NCI-H1694 treated with DMSO at 0.1 percent for 48 hours (cell line): ENCODE results near the gene CRMP1.
A peak's percentile ranks its signal among the peaks of the same experiment; 100 is the strongest.

Experiments
- DNase-seq: peaks from one replicate; lab custom pipeline; 2025; lab: John Stamatoyannopoulos, UW

CRMP1 gene

DNA sequence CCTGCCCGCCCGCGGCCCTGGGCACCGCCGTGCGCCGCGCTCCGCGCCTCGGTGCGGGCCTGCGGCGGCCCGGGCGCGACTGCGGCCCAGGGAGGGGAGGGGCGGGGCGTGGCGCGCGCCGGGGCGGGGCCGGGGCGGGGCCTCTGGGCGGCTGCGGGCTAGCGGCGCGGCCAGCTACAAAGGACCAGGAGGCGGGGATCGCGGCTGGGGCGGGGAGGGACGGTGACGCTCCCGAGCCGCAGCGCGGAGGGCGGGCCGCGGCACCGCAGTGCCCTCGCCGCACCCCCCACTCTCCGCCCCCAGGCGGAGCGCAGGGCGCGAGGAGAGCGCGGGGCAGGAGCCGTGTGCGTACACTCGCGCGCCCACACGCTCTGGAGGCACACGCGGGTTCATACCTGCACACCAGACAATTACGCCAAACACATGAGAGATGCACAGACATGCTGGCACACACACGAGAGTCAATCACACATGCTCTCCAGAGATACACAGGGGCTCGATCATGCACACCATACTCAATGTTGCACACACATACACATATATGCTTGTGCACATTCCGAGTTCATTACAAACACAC is at the start of gene CRMP1:
Gene CRMP1, minus strand, starts transcription at position 83 of the 577 bp plus-strand sequence. CDS start 117 bp downstream, outside the sequence.
- DNase-seq = peak; percentile 44

- DNase-seq = no peak
Measured at GRCh38 chr4:5941601-5942000, 48.7 kb upstream of the CRMP1 start.

DNA sequence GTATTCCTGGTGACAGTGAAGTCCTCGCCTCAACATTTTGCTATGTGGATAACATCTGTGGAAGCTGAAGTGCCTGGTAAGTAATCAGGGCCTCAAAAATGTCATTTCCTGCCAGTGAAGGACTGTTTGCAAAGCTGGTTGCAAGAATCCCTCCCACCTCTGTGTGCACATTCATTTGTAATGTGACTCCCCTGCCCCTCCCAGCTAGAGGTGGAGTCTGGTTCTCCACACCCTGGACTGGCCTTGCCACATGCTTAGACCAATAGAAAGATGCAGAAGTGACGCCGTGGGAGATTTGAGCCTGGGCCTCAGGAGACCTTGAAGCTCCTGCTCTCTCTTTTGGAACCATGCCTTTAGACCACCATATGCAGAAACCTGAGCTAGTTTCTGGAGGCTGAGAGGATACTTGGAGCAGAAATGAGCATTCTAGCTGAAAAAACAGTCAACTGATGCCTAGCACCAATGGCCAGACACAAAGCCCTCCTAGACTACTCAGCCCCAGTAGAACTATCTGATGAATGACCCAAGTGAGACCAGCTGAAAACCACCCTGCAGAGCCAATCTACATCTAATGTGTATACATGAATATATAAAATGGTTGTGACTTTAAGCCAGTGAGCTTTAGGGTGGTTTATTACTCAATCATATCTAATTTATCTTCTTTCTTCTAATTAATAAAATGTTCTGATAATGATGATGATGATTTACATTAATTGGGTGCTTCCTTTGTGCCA is 47.8 kb upstream of the CRMP1 start:
- no peak for DNase-seq

GRCh38 chr4:5933996-5934831 is 41.3 kb upstream of the CRMP1 start:
- DNase-seq = no peak

- no peak for DNase-seq
Measured at GRCh38 chr4:5933116-5933515, 40.2 kb upstream of the CRMP1 start.

- no peak for DNase-seq
Measured at GRCh38 chr4:5932035-5932568, 39.2 kb upstream of the CRMP1 start.

DNA sequence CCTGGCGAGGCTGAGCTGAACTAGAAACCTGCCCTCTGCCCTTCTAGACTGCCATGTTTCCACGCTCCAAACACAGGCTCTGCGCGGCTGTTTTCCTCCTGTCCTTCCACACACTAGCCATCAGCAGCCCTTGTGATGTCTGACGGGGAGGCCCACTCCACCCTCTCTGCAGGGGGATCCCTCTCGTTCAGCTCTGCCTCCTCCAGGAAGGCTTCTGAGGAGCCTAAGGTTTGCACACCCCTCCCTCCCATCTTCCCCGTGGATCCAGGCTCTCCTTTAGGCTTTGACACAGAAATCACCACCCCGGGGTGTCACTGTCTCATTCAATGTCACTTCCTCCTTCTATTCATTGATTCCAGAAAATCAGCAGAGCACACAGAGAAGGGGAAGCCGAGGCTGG is 38.6 kb upstream of the CRMP1 start:
- no peak for DNase-seq

GRCh38 chr4:5930876-5931275 is 38.0 kb upstream of the CRMP1 start:
- DNase-seq = no peak

DNA sequence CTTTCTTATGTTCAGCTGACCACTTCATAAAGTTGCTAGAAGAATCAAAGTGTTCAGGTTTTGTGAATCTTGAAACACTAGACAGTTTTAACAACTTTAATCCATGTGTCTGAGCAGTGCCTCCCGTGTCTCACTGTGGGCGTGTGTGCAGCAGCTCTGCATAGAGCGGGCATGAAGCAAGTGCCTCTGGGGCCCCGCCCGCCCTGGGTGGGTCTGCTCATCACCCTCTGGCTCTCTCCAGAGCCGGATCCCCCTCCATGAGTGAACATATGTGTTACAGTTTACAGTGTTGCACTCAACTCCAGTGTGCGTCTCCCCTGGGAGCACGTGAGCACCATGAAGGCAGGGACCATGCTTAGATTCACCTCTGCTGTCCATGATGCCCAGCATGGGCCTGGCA is 37.6 kb upstream of the CRMP1 start:
- no peak for DNase-seq

DNA sequence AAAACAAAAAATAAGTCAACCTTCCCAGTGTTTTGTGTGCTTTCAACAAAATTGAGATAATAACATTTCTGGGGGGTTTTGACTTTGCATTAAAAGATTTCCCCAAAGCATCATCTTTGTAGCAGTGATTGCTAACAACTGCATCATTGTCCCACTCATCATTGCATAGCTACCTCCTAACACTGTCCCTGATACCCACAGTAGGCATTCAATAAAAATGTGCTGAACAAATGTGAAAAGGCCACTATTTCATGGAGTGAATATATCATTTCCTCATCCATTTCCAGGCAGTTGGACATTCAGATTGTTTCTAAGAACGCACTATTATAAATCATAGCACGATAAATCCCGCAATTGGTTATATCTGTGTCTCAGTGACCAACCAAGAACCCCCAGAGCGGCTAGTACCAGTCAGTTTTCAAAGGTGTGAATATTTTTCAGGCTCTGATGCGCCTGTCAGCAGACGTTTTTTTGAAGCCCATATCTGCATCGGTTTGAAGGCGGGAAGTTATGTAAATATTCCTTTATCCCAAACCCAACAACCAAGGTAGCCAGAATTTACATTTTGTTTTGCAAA is 36.0 kb upstream of the CRMP1 start:
- no peak for DNase-seq

DNA sequence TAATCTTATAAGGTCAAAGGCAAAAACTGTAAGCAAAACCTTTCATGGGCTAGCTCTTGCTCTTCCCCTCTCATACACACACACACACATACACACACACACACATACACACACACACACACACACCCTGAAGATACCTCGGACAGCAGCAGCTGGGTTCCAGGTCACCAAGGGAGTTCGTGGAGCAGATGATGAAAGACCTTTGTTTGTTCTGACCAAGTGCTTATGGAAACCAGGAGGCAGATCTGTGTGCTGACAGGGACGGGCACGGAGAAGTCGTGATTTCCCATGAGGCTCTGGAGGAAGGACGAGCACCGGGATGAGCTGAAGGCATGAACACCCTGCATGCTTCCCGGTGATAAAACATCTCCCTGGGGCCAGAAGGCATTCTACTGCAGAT is 35.4 kb upstream of the CRMP1 start:
- DNase-seq = no peak

DNA sequence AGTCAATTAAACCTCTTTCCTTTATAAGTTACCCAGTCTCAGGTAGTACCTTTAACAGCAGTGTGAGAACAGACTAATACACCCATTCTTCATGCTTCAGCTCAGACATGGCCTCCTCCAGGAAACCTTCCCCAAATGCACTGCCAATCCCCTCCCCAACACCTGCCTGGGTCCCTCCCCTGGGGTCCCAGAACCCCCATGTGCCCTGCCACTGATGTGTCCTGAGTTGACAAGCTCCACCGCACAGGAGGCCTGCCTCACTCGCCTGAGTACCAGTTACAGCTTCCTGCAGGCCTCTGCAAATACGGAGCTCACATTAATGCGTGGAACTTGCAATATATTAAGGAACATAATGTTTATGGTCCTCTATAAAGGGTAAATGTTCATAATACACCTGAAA is 34.9 kb upstream of the CRMP1 start:
- no peak for DNase-seq

GRCh38 chr4:5927116-5927515 is 34.2 kb upstream of the CRMP1 start:
- DNase-seq = no peak

- DNase-seq = no peak
Measured at GRCh38 chr4:5926598-5926997, 33.7 kb upstream of the CRMP1 start.

- DNase-seq = no peak
Measured at GRCh38 chr4:5925419-5926200, 32.7 kb upstream of the CRMP1 start.

DNA sequence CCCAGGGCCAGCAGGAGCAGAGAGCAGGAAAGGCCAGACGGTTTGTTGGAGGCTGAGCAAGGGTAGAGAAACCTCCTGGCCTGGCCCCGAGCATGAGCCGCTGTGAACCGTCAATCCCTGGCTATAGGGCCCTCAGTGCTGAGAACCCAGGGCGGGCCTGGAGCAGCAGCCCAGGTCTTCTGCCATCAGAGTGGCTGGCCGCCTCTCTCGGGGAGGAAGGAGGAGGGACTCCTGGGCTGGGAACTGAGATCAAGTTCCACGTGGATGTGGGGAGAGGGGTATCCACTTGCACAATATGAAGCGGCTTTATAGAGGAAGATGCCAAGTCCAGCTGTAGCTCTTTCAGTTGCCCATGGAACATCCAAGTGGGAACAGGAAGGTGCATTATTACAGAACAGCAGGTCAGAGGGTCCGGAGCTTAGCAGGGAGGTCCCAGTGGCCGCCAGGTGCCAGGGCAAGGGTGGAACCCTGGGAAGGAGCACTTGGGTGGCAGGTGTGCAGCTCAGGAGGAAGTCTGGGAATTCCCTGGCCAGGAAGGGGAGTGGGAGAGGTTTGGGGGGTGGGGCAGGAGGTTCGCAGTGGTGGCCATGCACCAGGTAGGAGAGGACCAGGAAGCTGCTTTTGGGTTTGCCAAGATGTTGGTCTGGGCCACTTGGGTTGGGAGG is 31.7 kb upstream of the CRMP1 start:
- no peak for DNase-seq

- DNase-seq = no peak
Measured at GRCh38 chr4:5923376-5923775, 30.5 kb upstream of the CRMP1 start.

DNA sequence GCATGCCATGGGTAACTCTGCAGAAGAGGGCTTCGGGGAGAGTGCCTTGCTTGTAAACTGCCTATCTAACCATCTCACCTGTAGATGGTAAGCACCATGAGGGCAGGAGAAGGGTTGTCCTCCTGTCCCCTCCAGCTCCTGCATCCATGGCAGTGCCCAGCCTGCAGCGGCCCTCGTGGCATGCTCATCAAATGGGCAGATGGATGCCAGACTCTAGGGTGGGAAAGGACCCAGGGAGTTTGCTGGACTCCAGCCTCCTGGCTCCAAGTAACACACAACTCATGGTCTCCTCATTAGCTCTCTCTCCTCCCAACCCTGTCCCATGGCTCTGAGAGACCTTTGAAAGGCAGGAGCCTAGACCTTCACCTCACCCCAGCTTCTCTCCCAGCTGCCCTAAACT is 29.7 kb upstream of the CRMP1 start:
- DNase-seq = no peak

DNA sequence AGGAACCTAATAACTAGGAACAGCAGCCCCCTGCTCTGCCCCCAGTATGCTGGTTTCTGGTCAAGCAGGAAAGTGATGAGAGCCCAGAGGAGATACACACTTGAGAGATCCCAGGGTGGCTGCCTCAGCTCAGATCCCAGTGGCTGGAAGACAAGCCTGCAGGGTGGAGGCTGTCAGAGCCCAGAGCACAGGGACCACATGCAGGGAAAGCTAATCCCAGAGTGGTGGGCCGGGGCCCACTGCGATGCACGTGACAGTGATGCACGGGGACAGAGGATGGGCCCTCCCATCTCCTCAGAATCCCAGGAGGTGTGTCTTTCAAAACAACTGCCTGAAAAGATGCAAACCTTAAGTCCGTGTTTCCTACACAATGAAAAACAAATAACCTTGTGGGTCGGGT is 29.1 kb upstream of the CRMP1 start:
- DNase-seq = no peak

- no peak for DNase-seq
Measured at GRCh38 chr4:5921101-5921980, 28.5 kb upstream of the CRMP1 start.
